HepG2 (cell line): ENCODE data around the gene TMEM266. TPM values are rescaled to one million over a fixed set of nuclear protein-coding genes. Genes with fewer than 3 reads are reported as not detected.

ENCODE experiments used
- ATAC-seq: fragments of 200-7000 bp; cut with Tn5 transposase; 3 replicates; pipeline ENCODE4 v1.9.1; 2020; ENCODE audit warnings: mild to moderate bottlenecking, moderate library complexity
- BruUV-seq: library from RNA; stranded (reverse); fragments of 400-500 nt; replicated peaks from 2 replicates; lab custom pipeline; 2021; lab: Mats Ljungman, UMichigan
- CTCF ChIA-PET: fragments of 300-600 bp; formaldehyde crosslinking; extraction: SDS; loops from one replicate; lab custom pipeline; 2021; ENCODE audit warnings: low total read pairs, inconsistent platforms, low intra/inter-chr PET ratio; lab: Yijun Ruan, JAX
- POLR2A ChIA-PET: fragments of 350-600 bp; sonication (Branson Sonifier 250); formaldehyde crosslinking; loops from one replicate; lab custom pipeline; 2020; ENCODE audit warnings: antibody characterized with exemption, inconsistent platforms; lab: Yijun Ruan, JAX
- DNase-seq: peaks from one replicate; pipeline ENCODE4 v3.0.0-alpha.2; 2015; ENCODE audit warnings: low spot score
- FAIRE-seq: peaks from 3 replicates; lab custom pipeline; 2011; peaks lifted over from hg19 to GRCh38; lab: Jason Lieb, UNC
- H2AFZ ChIP-seq: one replicate; pipeline ENCODE4 v1.6.1; 2011; ENCODE audit warnings: low read length, inconsistent platforms
- H3K27ac ChIP-seq: fragments of 300-600 bp; 3 replicates; pipeline ENCODE4 v1.8.0; 2011; ENCODE audit warnings: mixed run types, mild to moderate bottlenecking, mixed read lengths, low read length, inconsistent platforms; ENCODE audit not compliant: insufficient read depth; ENCODE audit errors: extremely low read length
- H3K27me3 ChIP-seq, 2 experiments: fragments of 200-600 bp in 1 of 2; 2 replicates in 1 of 2; 3 replicates in 1 of 2; pipeline versions ENCODE4 v1.6.0 to v1.8.0; 2011; ENCODE audit warnings: low read length in 2 of 2, mild to moderate bottlenecking in 2 of 2, moderate library complexity in 2 of 2, inconsistent platforms in 1 of 2; ENCODE audit not compliant: insufficient read depth in 2 of 2, control insufficient read depth in 1 of 2
- H3K36me3 ChIP-seq, 2 experiments: fragments of 200-600 bp in 1 of 2; replicated peaks in 1 of 2; 2 replicates in 1 of 2; 3 replicates in 1 of 2; pipeline versions ENCODE4 v1.5.1 to v1.8.0; 2011; ENCODE audit warnings: low read length in 2 of 2, inconsistent platforms in 1 of 2; ENCODE audit not compliant: insufficient read depth in 2 of 2, control insufficient read depth in 1 of 2
- H3K4me1 ChIP-seq: 2 replicates; pipeline ENCODE4 v1.5.1; 2012; ENCODE audit warnings: low read length, inconsistent platforms; ENCODE audit not compliant: insufficient read depth
- H3K4me2 ChIP-seq: 2 replicates; pipeline ENCODE4 v1.6.0; 2011; ENCODE audit warnings: low read depth, low read length, inconsistent platforms
- H3K4me3 ChIP-seq, 3 experiments: fragments of 200-600 bp in 1 of 3; sonication (generic), shearing (Covaris generic) in 1 of 3; replicated peaks in 1 of 3; 2 replicates each; pipeline ENCODE4 v1.5.1; 2011 to 2016; ENCODE audit warnings: low read length in 3 of 3, inconsistent platforms in 2 of 3, low read depth in 2 of 3, mild to moderate bottlenecking in 2 of 3, control low read depth in 1 of 3, mixed read lengths in 1 of 3; ENCODE audit not compliant: insufficient read depth in 1 of 3
- H3K79me2 ChIP-seq: one replicate; pipeline ENCODE4 v1.6.1; 2011; ENCODE audit warnings: low read length, inconsistent platforms; ENCODE audit not compliant: insufficient read depth
- H3K9ac ChIP-seq: 2 replicates; pipeline ENCODE4 v1.6.0; 2011; ENCODE audit warnings: mild to moderate bottlenecking, low read depth, low read length, inconsistent platforms; ENCODE audit not compliant: insufficient read depth
- H3K9me3 ChIP-seq: 2 replicates; pipeline ENCODE4 v1.5.1; 2012; ENCODE audit warnings: mild to moderate bottlenecking, low read length
- H4K20me1 ChIP-seq: 2 replicates; pipeline ENCODE4 v1.6.0; 2011; ENCODE audit warnings: inconsistent platforms, mild to moderate bottlenecking, low read length, moderate library complexity; ENCODE audit not compliant: insufficient read depth
- CHD4 ChIP-seq: fragments of 200-600 bp; sonication (generic); IDR thresholded peaks from 2 replicates; pipeline ENCODE4 v1.7.0; 2017; ENCODE audit warnings: mild to moderate bottlenecking, low read length, borderline replicate concordance
- FOXA3 ChIP-seq: IDR thresholded peaks from 2 replicates; pipeline ENCODE4 v1.6.1; 2016; ENCODE audit warnings: missing genetic modification reagents, missing compliant biosample characterization
- GATA4 ChIP-seq: sonication (generic); IDR thresholded peaks from 2 replicates; pipeline ENCODE4 v1.6.1; 2016; ENCODE audit warnings: antibody characterized with exemption, low read depth, borderline replicate concordance
- GATAD2A ChIP-seq: IDR thresholded peaks from 2 replicates; pipeline ENCODE4 v1.6.1; 2016
- HNF4A ChIP-seq: sonication (generic); formaldehyde crosslinking; IDR thresholded peaks from 2 replicates; pipeline ENCODE4 v1.4.0; 2020; ENCODE audit warnings: missing genetic modification reagents
- MEIS2 ChIP-seq: sonication (generic); formaldehyde crosslinking; IDR thresholded peaks from 2 replicates; pipeline ENCODE4 v1.9.0; 2021; ENCODE audit warnings: mild to moderate bottlenecking, missing genetic modification reagents
- POLR2A ChIP-seq, 2 experiments: IDR thresholded peaks; 2 replicates each; pipeline ENCODE4 v1.6.1; 2011; ENCODE audit warnings: low read depth in 2 of 2, low read length in 2 of 2, mild to moderate bottlenecking in 1 of 2, moderate library complexity in 1 of 2; ENCODE audit not compliant: insufficient read depth in 1 of 2
- PRDM10 ChIP-seq: sonication (generic); formaldehyde crosslinking; IDR thresholded peaks from 2 replicates; pipeline ENCODE4 v1.4.0; 2020; ENCODE audit warnings: low read depth, missing genetic modification reagents
- RARG ChIP-seq: sonication (generic); formaldehyde crosslinking; IDR thresholded peaks from 2 replicates; pipeline ENCODE4 v1.4.0; 2020; ENCODE audit warnings: low read depth, mild to moderate bottlenecking, missing genetic modification reagents
- REXO4 ChIP-seq: sonication (generic); formaldehyde crosslinking; IDR thresholded peaks from 2 replicates; pipeline ENCODE4 v1.8.0; 2022; ENCODE audit warnings: missing genetic modification reagents, mild to moderate bottlenecking, borderline replicate concordance
- SP4 ChIP-seq: sonication (generic); formaldehyde crosslinking; IDR thresholded peaks from 2 replicates; pipeline ENCODE4 v1.8.1; 2023; ENCODE audit warnings: mild to moderate bottlenecking, missing genetic modification reagents
- TAF1 ChIP-seq: sonication (generic); formaldehyde crosslinking; IDR thresholded peaks from 2 replicates; pipeline ENCODE4 v1.4.0; 2020; ENCODE audit warnings: missing genetic modification reagents
- THAP11 ChIP-seq: IDR thresholded peaks from 2 replicates; pipeline ENCODE4 v1.6.1; 2016; ENCODE audit warnings: missing biosample characterization, missing genetic modification reagents
- THAP7 ChIP-seq: sonication (generic); formaldehyde crosslinking; IDR thresholded peaks from 2 replicates; pipeline ENCODE4 v1.8.1; 2023; ENCODE audit warnings: mild to moderate bottlenecking, missing genetic modification reagents
- ZFP36 ChIP-seq: fragments of 150-350 bp; IDR thresholded peaks from 2 replicates; pipeline ENCODE4 v1.6.1; 2018; ENCODE audit warnings: borderline replicate concordance, low read length, low read depth; ENCODE audit not compliant: partially characterized antibody
- ZMAT3 ChIP-seq: sonication (generic); formaldehyde crosslinking; conservative IDR thresholded peaks from 2 replicates; pipeline ENCODE4 v1.7.0; 2021; ENCODE audit warnings: missing genetic modification reagents
- ZNF12 ChIP-seq: sonication (generic); formaldehyde crosslinking; IDR thresholded peaks from 2 replicates; pipeline ENCODE4 v1.5.0; 2020; ENCODE audit warnings: missing genetic modification reagents
- ZNF234 ChIP-seq: sonication (generic); formaldehyde crosslinking; conservative IDR thresholded peaks from 2 replicates; pipeline ENCODE4 v1.5.1; 2020; ENCODE audit warnings: mild to moderate bottlenecking, missing genetic modification reagents
- ZNF260 ChIP-seq: sonication (generic); formaldehyde crosslinking; IDR thresholded peaks from 2 replicates; pipeline ENCODE4 v1.4.0; 2020; ENCODE audit warnings: missing genetic modification reagents, low read depth, mild to moderate bottlenecking, borderline replicate concordance
- WGBS: methylation state at CpG from one replicate; pipeline ENCODE4 v1.1.6; 2017; ENCODE audit warnings: low lambda C conversion rate; 5-methylcytosine and 5-hydroxymethylcytosine counted together
- in situ Hi-C: cut with HindIII; loops from 2 replicates; pipeline ENCODE4 v1.10.0; 2017; ENCODE audit warnings: low pct_unique_long_range_greater_than_20kb; ENCODE audit not compliant: extremely low pct_ligation_motif_present
- intact Hi-C: fragments of 100-400 bp; cut with micrococcal nuclease; formaldehyde crosslinking; loops from one replicate; pipeline ENCODE4 v1.10.0; 2022; ENCODE audit not compliant: unreplicated experiment
- polyA plus RNA-seq, 8 experiments: library from polyadenylated mRNA; depleted of rRNA in 3 of 8; stranded (reverse) in 7 of 8; unstranded in 1 of 8; fragments of >200 nt; fragmentation: Illumina TruSeq in 4 of 8; extraction: Trizol in 4 of 8; gene quantifications; 2 replicates each; pipeline versions ENCODE4 v1.2.1 to v1.2.3, GENCODE V29; 2011 to 2016; ENCODE audit warnings: low read depth in 4 of 8, missing spikeins in 1 of 8, mixed read lengths in 1 of 8; ENCODE audit not compliant: insufficient read depth in 1 of 8
- total RNA-seq, 5 experiments: library from RNA; depleted of rRNA; stranded (reverse); fragments of >200 nt; fragmentation: Illumina TruSeq; extraction: Trizol; gene quantifications; 2 replicates each; pipeline ENCODE4 v1.2.3, GENCODE V29; 2016; ENCODE audit warnings: low read depth in 1 of 5

Gene TMEM266
- total and polyA plus RNA-seq, 2 of the 13 experiments (the other 11 are each of a cell fraction or from before 2014, with no cell fraction given): 0.04 TPM; not detected in 1

GRCh38 chr15:76236350-76236749, 176.6 kb downstream of the TMEM266 start:
- H3K4me2 ChIP-seq: peak overlapping the region; percentile 34; the same call in 1 of the 2 replicates
- peaks cover 5 to 6% of the 10 kb centered on the region in 2 experiments; a peak in 2 of 5 replicates for H3K36me3 ChIP-seq
- no TSS peak for BruUV-seq
- no peak overlapping the region for H3K4me3 ChIP-seq
- H3K27me3 ChIP-seq: no peaks in the 10 kb centered on the region
- FAIRE-seq (peak; percentile 87), DNase-seq (peak; percentile 80), ATAC-seq (peak; percentile 87)
- peak overlapping the region; percentile 40 for H3K27ac ChIP-seq
- POLR2A ChIA-PET: interaction anchor here (1.1 to 2.8 kb wide), 2 partner anchors 98 to 100 kb away, joined by 3 to 14 read pairs; partner anchors contain the start of gene ISL2
- H3K9ac ChIP-seq: no peak overlapping the region
- peaks cover 52% of the 10 kb centered on the region for H3K4me1 ChIP-seq
- intact Hi-C loops (loop anchor here (5.0 kb wide), 2 partner anchors 51 to 96 kb away; no protein-coding TSS in a partner anchor), in situ Hi-C loops (loop anchor here (5.0 kb wide), 1 partner anchor 96 kb away; no protein-coding TSS in a partner anchor)
- CTCF ChIA-PET: no interaction called here
- whole genome bisulfite sequencing: 0% methylated on average over 2 of the region's 2 CpGs
- H2AFZ ChIP-seq: no peak overlapping the region
- H4K20me1 ChIP-seq: peaks cover 4% of the 10 kb centered on the region
- peaks cover 2% of the 10 kb centered on the region for H3K79me2 ChIP-seq
- H3K9me3 ChIP-seq: no peaks in the 10 kb centered on the region
- TF ChIP-seq ZNF260 (CRISPR knock-in tag): no peak
- no peak for TF ChIP-seq THAP11 (CRISPR knock-in tag)
- TF ChIP-seq REXO4 (CRISPR knock-in tag): no peak
- no peak for TF ChIP-seq ZMAT3 (CRISPR knock-in tag)
- TF ChIP-seq ZFP36: no peak
- TF ChIP-seq GATAD2A: peak; percentile 72
- peak; percentile 41; the same call in 1 of the 2 replicates for TF ChIP-seq FOXA3 (CRISPR knock-in tag)
- TF ChIP-seq MEIS2: no peak
- TF ChIP-seq RARG: no peak
- TF ChIP-seq ZNF12 (CRISPR knock-in tag): no peak
- no peak for TF ChIP-seq POLR2A (IDR thresholded peaks at IDR 0.05; ENCODE audit: insufficient read depth in 1 of 2, low read depth in 2 of 2, low read length in 2 of 2)
- no peak for TF ChIP-seq GATA4
- TF ChIP-seq SP4 (CRISPR knock-in tag): no peak
- TF ChIP-seq CHD4: no peak
- peak; percentile 58 for TF ChIP-seq HNF4A (CRISPR knock-in tag)
- no peak for TF ChIP-seq THAP7 (CRISPR knock-in tag)
- no peak for TF ChIP-seq TAF1 (CRISPR knock-in tag)
- no peak for TF ChIP-seq PRDM10 (CRISPR knock-in tag)
- no peak for TF ChIP-seq ZNF234 (CRISPR knock-in tag)
